ENCODE results near the gene RFLNA. TPM values are rescaled to one million over a fixed set of nuclear protein-coding genes. Genes with fewer than 3 reads are reported as not detected.

Gene RFLNA
- total and polyA plus RNA-seq, 2 experiments from 2014 or later = 57.8 to 67.8 TPM

GRCh38 chr12:124304314-124304790 lies 9.5 kb downstream of the RFLNA start:
- H3K36me3 ChIP-seq (replicated peaks; ENCODE audit: insufficient read depth, low read depth) = no peaks in the 10 kb centered on the region

GRCh38 chr12:124305136-124305535 lies 10.2 kb downstream of the RFLNA start:
- H2AFZ ChIP-seq = no peak overlapping the region
- no peaks in the 10 kb centered on the region for H3K9me3 ChIP-seq (ENCODE audit: low read depth)
- H3K9me2 ChIP-seq (replicated peaks; ENCODE audit: insufficient read depth) = no peaks in the 10 kb centered on the region
- no peak for DNase-seq (ENCODE audit: low spot score)
- TF ChIP-seq EZH2 (IDR thresholded peaks at IDR 0.05; ENCODE audit: borderline replicate concordance) (no peak), CTCF (IDR thresholded peaks at IDR 0.05; ENCODE audit: poor library complexity) (no peak), EZH2phosphoT487 (IDR thresholded peaks at IDR 0.05; ENCODE audit: low read depth, severe bottlenecking, unreplicated experiment) (no peak)
- no peaks in the 10 kb centered on the region for H3K27me3 ChIP-seq
- H3K79me2 ChIP-seq = peaks cover 65% of the 10 kb centered on the region
- peaks cover 56% of the 10 kb centered on the region for H4K20me1 ChIP-seq (ENCODE audit: insufficient read depth, poor library complexity, severe bottlenecking)
- H3K4me1 ChIP-seq (ENCODE audit: insufficient read depth) = no peaks in the 10 kb centered on the region
- no peak overlapping the region for H3K4me3 ChIP-seq
- no peak overlapping the region for H3K27ac ChIP-seq
- 78% methylated on average over 10 of the region's 10 CpGs for WGBS (ENCODE audit: low lambda C conversion rate, missing lambda C conversion rate)
- no peak overlapping the region for H3K4me2 ChIP-seq
- no peaks in the 10 kb centered on the region for H3K36me3 ChIP-seq (replicated peaks; ENCODE audit: insufficient read depth, low read depth)

More at GRCh38 chr12:124304314-124304790, 9.5 kb downstream of the RFLNA start:
- no peak for TF ChIP-seq EZH2 (IDR thresholded peaks at IDR 0.05; ENCODE audit: borderline replicate concordance)
- no peak for TF ChIP-seq CTCF (IDR thresholded peaks at IDR 0.05; ENCODE audit: poor library complexity)
- TF ChIP-seq EZH2phosphoT487 (IDR thresholded peaks at IDR 0.05; ENCODE audit: low read depth, severe bottlenecking, unreplicated experiment) = no peak
- H2AFZ ChIP-seq = no peak overlapping the region
- H3K9me2 ChIP-seq (replicated peaks; ENCODE audit: insufficient read depth) = no peaks in the 10 kb centered on the region
- no peak overlapping the region for H3K4me3 ChIP-seq
- 94% methylated on average over 20 of the region's 20 CpGs for WGBS (ENCODE audit: low lambda C conversion rate, missing lambda C conversion rate)
- H3K9me3 ChIP-seq (ENCODE audit: low read depth) = no peaks in the 10 kb centered on the region
- DNase-seq (ENCODE audit: low spot score) = no peak
- H3K4me1 ChIP-seq (ENCODE audit: insufficient read depth) = no peaks in the 10 kb centered on the region
- no peak overlapping the region for H3K27ac ChIP-seq
- H3K79me2 ChIP-seq = peaks cover 73% of the 10 kb centered on the region
- H4K20me1 ChIP-seq (ENCODE audit: insufficient read depth, poor library complexity, severe bottlenecking) = peaks cover 63% of the 10 kb centered on the region
- no peaks in the 10 kb centered on the region for H3K27me3 ChIP-seq
- H3K4me2 ChIP-seq = no peak overlapping the region

- Histone ChIP-seq H3K27me3 (no peaks in the 10 kb centered on the region), H4K20me1 (ENCODE audit: insufficient read depth, poor library complexity, severe bottlenecking) (peaks cover 50% of the 10 kb centered on the region), H3K36me3 (replicated peaks; ENCODE audit: insufficient read depth, low read depth) (no peaks in the 10 kb centered on the region), H3K27ac (no peak overlapping the region), H3K4me1 (ENCODE audit: insufficient read depth) (no peaks in the 10 kb centered on the region), H3K9me3 (ENCODE audit: low read depth) (no peaks in the 10 kb centered on the region), H3K4me2 (no peak overlapping the region), H3K79me2 (peaks cover 58% of the 10 kb centered on the region), H3K4me3 (no peak overlapping the region), H3K9me2 (replicated peaks; ENCODE audit: insufficient read depth) (no peaks in the 10 kb centered on the region), H2AFZ (no peak overlapping the region)
- WGBS (ENCODE audit: low lambda C conversion rate, missing lambda C conversion rate) = 90% methylated on average over 24 of the region's 24 CpGs
- no peak for TF ChIP-seq EZH2phosphoT487 (IDR thresholded peaks at IDR 0.05; ENCODE audit: low read depth, severe bottlenecking, unreplicated experiment)
- DNase-seq (ENCODE audit: low spot score) = no peak
Observed at GRCh38 chr12:124305776-124306685, 11.1 kb downstream of the RFLNA start.
